ENCODE results near the gene TTLL7.

DNA sequence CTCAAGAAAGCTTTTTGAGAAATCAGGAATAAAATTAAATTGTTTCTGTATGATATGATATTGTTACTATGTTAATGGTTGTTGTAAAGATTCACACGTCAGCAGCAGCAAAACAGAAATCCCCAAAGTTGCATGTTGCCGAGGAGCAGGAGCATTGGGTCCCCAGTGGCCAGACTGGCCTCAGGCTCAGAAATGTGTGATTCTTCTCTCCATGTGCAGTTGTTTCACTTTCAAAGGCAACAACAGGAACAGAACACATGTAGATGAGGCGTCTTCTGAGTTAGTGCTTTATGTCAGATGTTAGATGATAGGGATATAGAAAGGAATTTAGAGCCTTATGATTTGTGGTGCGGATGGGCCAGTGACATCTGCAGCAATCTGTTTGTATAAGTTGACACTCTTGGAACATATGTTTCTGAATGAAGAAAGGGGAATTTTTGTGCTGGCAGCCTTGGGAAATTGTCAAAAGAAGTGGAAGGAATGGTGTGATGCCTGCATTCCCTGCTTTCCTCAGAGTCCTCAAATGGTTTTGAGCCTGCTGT lies 2.1 kb upstream of the TTLL7 start:
- TF ChIP-seq, protein P1, sequence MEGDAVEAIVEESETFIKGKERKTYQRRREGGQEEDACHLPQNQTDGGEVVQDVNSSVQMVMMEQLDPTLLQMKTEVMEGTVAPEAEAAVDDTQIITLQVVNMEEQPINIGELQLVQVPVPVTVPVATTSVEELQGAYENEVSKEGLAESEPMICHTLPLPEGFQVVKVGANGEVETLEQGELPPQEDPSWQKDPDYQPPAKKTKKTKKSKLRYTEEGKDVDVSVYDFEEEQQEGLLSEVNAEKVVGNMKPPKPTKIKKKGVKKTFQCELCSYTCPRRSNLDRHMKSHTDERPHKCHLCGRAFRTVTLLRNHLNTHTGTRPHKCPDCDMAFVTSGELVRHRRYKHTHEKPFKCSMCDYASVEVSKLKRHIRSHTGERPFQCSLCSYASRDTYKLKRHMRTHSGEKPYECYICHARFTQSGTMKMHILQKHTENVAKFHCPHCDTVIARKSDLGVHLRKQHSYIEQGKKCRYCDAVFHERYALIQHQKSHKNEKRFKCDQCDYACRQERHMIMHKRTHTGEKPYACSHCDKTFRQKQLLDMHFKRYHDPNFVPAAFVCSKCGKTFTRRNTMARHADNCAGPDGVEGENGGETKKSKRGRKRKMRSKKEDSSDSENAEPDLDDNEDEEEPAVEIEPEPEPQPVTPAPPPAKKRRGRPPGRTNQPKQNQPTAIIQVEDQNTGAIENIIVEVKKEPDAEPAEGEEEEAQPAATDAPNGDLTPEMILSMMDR (IDR thresholded peaks at IDR 0.05), result no peak
- TF ChIP-seq EZH2 (IDR thresholded peaks at IDR 0.05), result no peak
